GM12892 (cell line): ENCODE data around the gene RASA2.

Experiments used
- POLR2A ChIP-seq: IDR thresholded peaks from 2 replicates; pipeline ENCODE4 v1.6.1; 2011; ENCODE audit warnings: low read depth, low read length, control low read depth
- POLR2AphosphoS5 ChIP-seq: IDR thresholded peaks from 2 replicates; pipeline ENCODE4 v1.6.1; 2011; ENCODE audit warnings: low read depth, low read length, control low read depth
- TAF1 ChIP-seq: IDR thresholded peaks from 2 replicates; pipeline ENCODE4 v1.6.1; 2011; ENCODE audit warnings: low read depth, mild to moderate bottlenecking, control low read depth, low read length, borderline replicate concordance

DNA sequence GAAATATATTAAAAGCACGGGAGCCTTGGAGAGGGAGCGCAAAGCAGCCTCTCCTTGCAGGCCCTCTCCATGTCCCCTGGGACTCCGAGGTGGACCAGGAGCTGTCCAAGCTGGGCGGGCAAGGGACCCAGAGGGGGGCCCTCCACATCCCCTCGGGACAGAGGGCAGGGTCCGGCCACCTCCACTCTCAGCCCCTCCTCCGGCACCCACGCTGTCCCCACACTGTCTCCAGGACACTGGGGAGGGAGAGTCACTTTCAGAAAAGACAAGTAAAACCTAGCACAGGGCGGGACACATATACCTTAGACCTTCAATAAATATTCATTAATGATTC is 173.8 kb downstream of the RASA2 start:
- TF ChIP-seq POLR2AphosphoS5 (no peak), TAF1 (no peak), POLR2A (no peak)
